HepG2 (cell line): Measurements from ENCODE around the gene APRT. TPM values are rescaled to one million over a fixed set of nuclear protein-coding genes. Genes with fewer than 3 reads are reported as not detected.
A peak's percentile ranks its signal among the peaks of the same experiment; 100 is the strongest.

Experiments
- ELF1 ChIP-seq: sonication (generic); formaldehyde crosslinking; IDR thresholded peaks from 2 replicates; pipeline ENCODE4 v1.4.0; 2020; ENCODE audit warnings: missing genetic modification reagents
- HOXA7 ChIP-seq: sonication (generic); formaldehyde crosslinking; IDR thresholded peaks from 2 replicates; pipeline ENCODE4 v1.8.1; 2022; ENCODE audit warnings: mild to moderate bottlenecking, missing genetic modification reagents, moderate library complexity
- KDM5A ChIP-seq: fragments of 200-600 bp; sonication (generic); IDR thresholded peaks from 2 replicates; pipeline ENCODE4 v1.7.0; 2018; ENCODE audit warnings: antibody characterized with exemption, mild to moderate bottlenecking, low read length, borderline replicate concordance
- PHF20 ChIP-seq: sonication (generic); formaldehyde crosslinking; IDR thresholded peaks from 2 replicates; pipeline ENCODE4 v1.5.0; 2020; ENCODE audit warnings: mild to moderate bottlenecking, missing genetic modification reagents
- ZMAT3 ChIP-seq: sonication (generic); formaldehyde crosslinking; conservative IDR thresholded peaks from 2 replicates; pipeline ENCODE4 v1.7.0; 2021; ENCODE audit warnings: missing genetic modification reagents
- ZNF30 ChIP-seq: sonication (generic); formaldehyde crosslinking; IDR thresholded peaks from 2 replicates; pipeline ENCODE4 v1.5.0; 2020; ENCODE audit warnings: mild to moderate bottlenecking, missing genetic modification reagents
- ZNF562 ChIP-seq: sonication (generic); formaldehyde crosslinking; IDR thresholded peaks from 2 replicates; pipeline ENCODE4 v1.8.0; 2022; ENCODE audit warnings: missing genetic modification reagents, borderline replicate concordance
- ZNF678 ChIP-seq: sonication (generic); formaldehyde crosslinking; IDR thresholded peaks from 2 replicates; pipeline ENCODE4 v1.4.0; 2020; ENCODE audit warnings: mild to moderate bottlenecking, missing genetic modification reagents
- ZNF777 ChIP-seq: sonication (generic); formaldehyde crosslinking; IDR thresholded peaks from 2 replicates; pipeline ENCODE4 v1.4.0; 2020; ENCODE audit warnings: missing genetic modification reagents
- ZNF782 ChIP-seq: sonication (generic); formaldehyde crosslinking; IDR thresholded peaks from 2 replicates; pipeline ENCODE4 v1.4.0; 2020; ENCODE audit warnings: missing genetic modification reagents, mild to moderate bottlenecking, borderline replicate concordance
- ZNF788 ChIP-seq: sonication (generic); formaldehyde crosslinking; IDR thresholded peaks from 2 replicates; pipeline ENCODE4 v1.5.0; 2020; ENCODE audit warnings: mild to moderate bottlenecking, missing genetic modification reagents, borderline replicate concordance
- polyA plus RNA-seq, 8 experiments: library from polyadenylated mRNA; depleted of rRNA in 3 of 8; stranded (reverse) in 7 of 8; unstranded in 1 of 8; fragments of >200 nt; fragmentation: Illumina TruSeq in 4 of 8; extraction: Trizol in 4 of 8; gene quantifications; 2 replicates each; pipeline versions ENCODE4 v1.2.1 to v1.2.3, GENCODE V29; 2011 to 2016; ENCODE audit warnings: low read depth in 4 of 8, missing spikeins in 1 of 8, mixed read lengths in 1 of 8; ENCODE audit not compliant: insufficient read depth in 1 of 8
- total RNA-seq, 5 experiments: library from RNA; depleted of rRNA; stranded (reverse); fragments of >200 nt; fragmentation: Illumina TruSeq; extraction: Trizol; gene quantifications; 2 replicates each; pipeline ENCODE4 v1.2.3, GENCODE V29; 2016; ENCODE audit warnings: low read depth in 1 of 5
- TF ChIP-seq, protein P1 (sequence below), 2 experiments: fragments of 450-650 bp in 1 of 2; sonication (generic) in 1 of 2; formaldehyde crosslinking in 1 of 2; IDR thresholded peaks; 2 replicates each; pipeline versions ENCODE4 v1.6.1 to v1.8.0; 2016 to 2022; ENCODE audit warnings: antibody characterized with exemption in 1 of 2, mild to moderate bottlenecking in 1 of 2, missing genetic modification reagents in 1 of 2
- TF ChIP-seq, protein P2 (sequence below), 2 experiments: IDR thresholded peaks; 2 replicates each; pipeline ENCODE4 v1.6.1; 2011 to 2012; ENCODE audit warnings: low read length in 2 of 2, borderline replicate concordance in 1 of 2, low read depth in 1 of 2, mild to moderate bottlenecking in 1 of 2, moderate library complexity in 1 of 2

The APRT gene
- total and polyA plus RNA-seq, 2 of the 13 experiments (the other 11 are each of a cell fraction or from before 2014, with no cell fraction given), result 155 to 242 TPM

DNA sequence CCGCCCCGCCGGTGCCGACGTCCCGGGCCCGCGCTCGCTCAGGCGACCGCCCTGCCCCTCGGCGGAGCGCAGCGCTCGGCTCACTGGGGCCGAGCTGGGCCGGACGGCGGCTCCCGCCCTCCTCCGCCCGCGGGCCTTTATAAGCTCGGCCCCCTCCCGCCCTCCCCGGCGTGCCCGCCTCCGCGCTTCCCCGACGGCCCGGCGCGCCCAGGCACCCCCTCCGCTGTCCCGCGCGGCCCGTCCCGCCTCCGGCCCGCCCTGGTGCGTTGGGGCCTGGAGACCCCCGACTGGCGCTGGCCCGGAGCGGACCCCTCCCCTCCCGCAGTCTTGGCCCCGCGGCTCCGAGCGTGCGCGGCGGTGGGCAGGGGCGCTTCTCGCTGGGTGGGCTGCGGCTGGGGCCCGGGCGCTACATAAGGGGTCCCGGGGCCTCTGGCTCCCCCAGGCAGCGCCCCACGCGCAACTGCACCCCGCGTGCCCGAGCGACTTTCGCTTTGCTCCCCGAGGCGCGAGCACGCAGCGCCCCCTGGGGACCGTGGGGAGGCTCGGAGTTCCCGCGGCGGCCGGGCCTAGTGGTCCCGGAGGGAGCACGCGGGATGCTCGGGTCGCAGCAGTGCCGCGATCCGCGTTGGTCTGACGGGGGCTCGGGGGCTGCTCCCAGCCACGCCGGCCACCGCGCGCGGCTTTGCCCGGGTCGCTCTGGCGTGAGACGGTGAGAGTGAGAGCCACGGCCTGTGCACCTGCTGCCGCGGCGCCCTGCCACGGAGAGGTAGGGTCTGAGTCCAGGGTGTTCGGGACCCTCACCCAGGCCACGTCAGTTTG, 26.4 kb downstream of the APRT start, which contains the start of gene PIEZO1 (continued):
- TF ChIP-seq, protein P1, sequence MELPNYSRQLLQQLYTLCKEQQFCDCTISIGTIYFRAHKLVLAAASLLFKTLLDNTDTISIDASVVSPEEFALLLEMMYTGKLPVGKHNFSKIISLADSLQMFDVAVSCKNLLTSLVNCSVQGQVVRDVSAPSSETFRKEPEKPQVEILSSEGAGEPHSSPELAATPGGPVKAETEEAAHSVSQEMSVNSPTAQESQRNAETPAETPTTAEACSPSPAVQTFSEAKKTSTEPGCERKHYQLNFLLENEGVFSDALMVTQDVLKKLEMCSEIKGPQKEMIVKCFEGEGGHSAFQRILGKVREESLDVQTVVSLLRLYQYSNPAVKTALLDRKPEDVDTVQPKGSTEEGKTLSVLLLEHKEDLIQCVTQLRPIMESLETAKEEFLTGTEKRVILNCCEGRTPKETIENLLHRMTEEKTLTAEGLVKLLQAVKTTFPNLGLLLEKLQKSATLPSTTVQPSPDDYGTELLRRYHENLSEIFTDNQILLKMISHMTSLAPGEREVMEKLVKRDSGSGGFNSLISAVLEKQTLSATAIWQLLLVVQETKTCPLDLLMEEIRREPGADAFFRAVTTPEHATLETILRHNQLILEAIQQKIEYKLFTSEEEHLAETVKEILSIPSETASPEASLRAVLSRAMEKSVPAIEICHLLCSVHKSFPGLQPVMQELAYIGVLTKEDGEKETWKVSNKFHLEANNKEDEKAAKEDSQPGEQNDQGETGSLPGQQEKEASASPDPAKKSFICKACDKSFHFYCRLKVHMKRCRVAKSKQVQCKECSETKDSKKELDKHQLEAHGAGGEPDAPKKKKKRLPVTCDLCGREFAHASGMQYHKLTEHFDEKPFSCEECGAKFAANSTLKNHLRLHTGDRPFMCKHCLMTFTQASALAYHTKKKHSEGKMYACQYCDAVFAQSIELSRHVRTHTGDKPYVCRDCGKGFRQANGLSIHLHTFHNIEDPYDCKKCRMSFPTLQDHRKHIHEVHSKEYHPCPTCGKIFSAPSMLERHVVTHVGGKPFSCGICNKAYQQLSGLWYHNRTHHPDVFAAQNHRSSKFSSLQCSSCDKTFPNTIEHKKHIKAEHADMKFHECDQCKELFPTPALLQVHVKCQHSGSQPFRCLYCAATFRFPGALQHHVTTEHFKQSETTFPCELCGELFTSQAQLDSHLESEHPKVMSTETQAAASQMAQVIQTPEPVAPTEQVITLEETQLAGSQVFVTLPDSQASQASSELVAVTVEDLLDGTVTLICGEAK (IDR thresholded peaks at IDR 0.05), result no peak
- TF ChIP-seq, protein P1 (CRISPR knock-in tag; IDR thresholded peaks at IDR 0.05), result peak; percentile 90
- 0 out of 2 replicates have a peak, but pooled peaks have one; percentile 35 for TF ChIP-seq ZNF678
- no peak for TF ChIP-seq ZNF562 (CRISPR knock-in tag)
- TF ChIP-seq KDM5A, result no peak
- TF ChIP-seq ZMAT3 (CRISPR knock-in tag), result peak; percentile 40; the same call in 1 of the 2 replicates
- TF ChIP-seq ZNF788 (CRISPR knock-in tag), result peak; percentile 87; the same call in 1 of the 2 replicates
- no peak for TF ChIP-seq HOXA7 (CRISPR knock-in tag)
- TF ChIP-seq ZNF777 (CRISPR knock-in tag), result peak; percentile 97
- TF ChIP-seq, protein P2, sequence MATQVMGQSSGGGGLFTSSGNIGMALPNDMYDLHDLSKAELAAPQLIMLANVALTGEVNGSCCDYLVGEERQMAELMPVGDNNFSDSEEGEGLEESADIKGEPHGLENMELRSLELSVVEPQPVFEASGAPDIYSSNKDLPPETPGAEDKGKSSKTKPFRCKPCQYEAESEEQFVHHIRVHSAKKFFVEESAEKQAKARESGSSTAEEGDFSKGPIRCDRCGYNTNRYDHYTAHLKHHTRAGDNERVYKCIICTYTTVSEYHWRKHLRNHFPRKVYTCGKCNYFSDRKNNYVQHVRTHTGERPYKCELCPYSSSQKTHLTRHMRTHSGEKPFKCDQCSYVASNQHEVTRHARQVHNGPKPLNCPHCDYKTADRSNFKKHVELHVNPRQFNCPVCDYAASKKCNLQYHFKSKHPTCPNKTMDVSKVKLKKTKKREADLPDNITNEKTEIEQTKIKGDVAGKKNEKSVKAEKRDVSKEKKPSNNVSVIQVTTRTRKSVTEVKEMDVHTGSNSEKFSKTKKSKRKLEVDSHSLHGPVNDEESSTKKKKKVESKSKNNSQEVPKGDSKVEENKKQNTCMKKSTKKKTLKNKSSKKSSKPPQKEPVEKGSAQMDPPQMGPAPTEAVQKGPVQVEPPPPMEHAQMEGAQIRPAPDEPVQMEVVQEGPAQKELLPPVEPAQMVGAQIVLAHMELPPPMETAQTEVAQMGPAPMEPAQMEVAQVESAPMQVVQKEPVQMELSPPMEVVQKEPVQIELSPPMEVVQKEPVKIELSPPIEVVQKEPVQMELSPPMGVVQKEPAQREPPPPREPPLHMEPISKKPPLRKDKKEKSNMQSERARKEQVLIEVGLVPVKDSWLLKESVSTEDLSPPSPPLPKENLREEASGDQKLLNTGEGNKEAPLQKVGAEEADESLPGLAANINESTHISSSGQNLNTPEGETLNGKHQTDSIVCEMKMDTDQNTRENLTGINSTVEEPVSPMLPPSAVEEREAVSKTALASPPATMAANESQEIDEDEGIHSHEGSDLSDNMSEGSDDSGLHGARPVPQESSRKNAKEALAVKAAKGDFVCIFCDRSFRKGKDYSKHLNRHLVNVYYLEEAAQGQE (IDR thresholded peaks at IDR 0.05; ENCODE audit: borderline replicate concordance in 1 of 2, low read depth in 1 of 2, low read length in 2 of 2), result no peak
- TF ChIP-seq ELF1, result no peak
- TF ChIP-seq ZNF782 (CRISPR knock-in tag), result peak; percentile 73; the same call in 1 of the 2 replicates
- TF ChIP-seq PHF20 (CRISPR knock-in tag), result no peak
- TF ChIP-seq ZNF30, result no peak
